Measurements from ENCODE around the gene STRC. TPM values are rescaled to one million over a fixed set of nuclear protein-coding genes. Genes with fewer than 3 reads are reported as not detected.
"Not testable (repeated sequence)": the region's sequence is repeated elsewhere in the genome, so short reads cannot be mapped to it uniquely, and the experiment has no call there.

Gene STRC
- polyA plus RNA-seq (2013): 0.31 and 0.44 TPM in 2 replicates

DNA sequence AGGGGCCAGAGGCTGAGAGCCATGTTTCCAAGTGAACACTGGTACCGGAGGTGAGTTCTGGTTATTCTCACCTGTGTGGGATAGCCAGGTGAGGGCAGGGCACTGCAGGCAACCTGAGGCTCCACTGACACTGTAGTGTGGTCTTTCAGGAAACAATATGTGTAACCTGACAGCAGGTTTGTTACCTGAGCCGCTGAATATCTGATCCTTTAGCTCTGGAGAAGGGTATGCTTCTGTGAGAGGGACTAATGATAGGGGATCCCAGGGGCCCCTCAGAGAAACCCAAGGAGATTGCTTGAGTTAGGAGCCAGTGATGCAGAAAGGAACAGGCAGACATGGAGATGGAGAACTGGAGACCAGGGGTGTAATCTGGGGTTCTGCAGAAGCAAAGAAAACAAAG, at the start of gene STRC:
Gene STRC (minus strand): TSS at position 101 of the 400 bp plus-strand sequence. CDS start 78 bp downstream, at position 23.
- not testable (repeated sequence) for H2BK120ac ChIP-seq (ENCODE audit: insufficient read depth, low read length, poor library complexity); H3K4me3 ChIP-seq (ENCODE audit: low read depth, low read length); H4K91ac ChIP-seq (ENCODE audit: low read depth, low read length); H3K9ac ChIP-seq (ENCODE audit: low read length); H3K9me3 ChIP-seq (ENCODE audit: insufficient read depth, low read depth, low read length); DNase-seq; H4K8ac ChIP-seq (ENCODE audit: low read depth, low read length); H4K12ac ChIP-seq (ENCODE audit: low read depth, low read length); H2AK5ac ChIP-seq (ENCODE audit: low read length); H3K36me3 ChIP-seq (ENCODE audit: control insufficient read depth in 1 of 2, insufficient read depth in 2 of 2, low read length in 2 of 2); H2AFZ ChIP-seq (ENCODE audit: insufficient read depth, low read length, poor library complexity); H2BK12ac ChIP-seq (ENCODE audit: low read length); H3K79me2 ChIP-seq (ENCODE audit: control insufficient read depth, insufficient read depth, low read length, poor library complexity); H3K4ac ChIP-seq (ENCODE audit: low read depth, low read length); H3K14ac ChIP-seq (ENCODE audit: low read length); H3K23ac ChIP-seq (ENCODE audit: low read length); H2BK5ac ChIP-seq (ENCODE audit: low read depth, low read length, poor library complexity); H3K4me1 ChIP-seq (ENCODE audit: control insufficient read depth in 1 of 2, insufficient read depth in 2 of 2, low read length in 2 of 2); H3K79me1 ChIP-seq (ENCODE audit: low read length); H3K18ac ChIP-seq (ENCODE audit: low read length); H3K27me3 ChIP-seq (ENCODE audit: insufficient read depth, low read length); H3K27ac ChIP-seq (ENCODE audit: low read depth, low read length); H3K4me2 ChIP-seq (ENCODE audit: low read length)
- WGBS (ENCODE audit: extremely low coverage, insufficient coverage, insufficient read length): no CpG with 5 or more reads among the region's 2 CpGs

DNA sequence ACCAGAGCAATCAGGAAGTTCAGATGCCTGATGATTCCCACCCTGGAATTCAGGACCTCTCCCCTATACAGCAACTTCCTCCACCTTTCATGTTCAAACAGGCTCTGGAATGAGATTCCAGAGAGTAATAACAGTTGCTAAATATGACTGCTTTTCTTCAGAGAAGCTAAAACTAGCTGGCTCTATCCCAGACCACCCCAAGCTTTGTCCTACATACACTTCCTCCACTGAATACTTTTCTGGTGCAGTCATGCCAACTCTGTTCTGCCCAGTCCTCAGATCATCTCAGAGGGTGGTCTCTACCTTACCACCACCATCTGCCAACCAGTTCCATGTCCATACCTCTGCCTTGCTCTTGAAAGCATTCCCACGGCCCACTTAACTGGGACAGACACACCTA, 47.6 kb upstream of the STRC start:
- not testable (repeated sequence) for H3K18ac ChIP-seq (ENCODE audit: low read length); H3K23ac ChIP-seq (ENCODE audit: low read length); H2AK5ac ChIP-seq (ENCODE audit: low read length); H3K4ac ChIP-seq (ENCODE audit: low read depth, low read length); H3K36me3 ChIP-seq (ENCODE audit: control insufficient read depth in 1 of 2, insufficient read depth in 2 of 2, low read length in 2 of 2); H4K8ac ChIP-seq (ENCODE audit: low read depth, low read length); H3K27ac ChIP-seq (ENCODE audit: low read depth, low read length); DNase-seq; H2BK120ac ChIP-seq (ENCODE audit: insufficient read depth, low read length, poor library complexity); H4K91ac ChIP-seq (ENCODE audit: low read depth, low read length); H3K9ac ChIP-seq (ENCODE audit: low read length); H3K9me3 ChIP-seq (ENCODE audit: insufficient read depth, low read depth, low read length); H3K27me3 ChIP-seq (ENCODE audit: insufficient read depth, low read length); H2AFZ ChIP-seq (ENCODE audit: insufficient read depth, low read length, poor library complexity); H3K14ac ChIP-seq (ENCODE audit: low read length); H3K4me2 ChIP-seq (ENCODE audit: low read length); H3K4me1 ChIP-seq (ENCODE audit: control insufficient read depth in 1 of 2, insufficient read depth in 2 of 2, low read length in 2 of 2); H2BK5ac ChIP-seq (ENCODE audit: low read depth, low read length, poor library complexity); H3K79me2 ChIP-seq (ENCODE audit: control insufficient read depth, insufficient read depth, low read length, poor library complexity); H2BK12ac ChIP-seq (ENCODE audit: low read length); H4K12ac ChIP-seq (ENCODE audit: low read depth, low read length); H3K4me3 ChIP-seq (ENCODE audit: low read depth, low read length); H3K79me1 ChIP-seq (ENCODE audit: low read length)
- no CpG with 5 or more reads among the region's 1 CpG for WGBS (ENCODE audit: extremely low coverage, insufficient coverage, insufficient read length)

DNA sequence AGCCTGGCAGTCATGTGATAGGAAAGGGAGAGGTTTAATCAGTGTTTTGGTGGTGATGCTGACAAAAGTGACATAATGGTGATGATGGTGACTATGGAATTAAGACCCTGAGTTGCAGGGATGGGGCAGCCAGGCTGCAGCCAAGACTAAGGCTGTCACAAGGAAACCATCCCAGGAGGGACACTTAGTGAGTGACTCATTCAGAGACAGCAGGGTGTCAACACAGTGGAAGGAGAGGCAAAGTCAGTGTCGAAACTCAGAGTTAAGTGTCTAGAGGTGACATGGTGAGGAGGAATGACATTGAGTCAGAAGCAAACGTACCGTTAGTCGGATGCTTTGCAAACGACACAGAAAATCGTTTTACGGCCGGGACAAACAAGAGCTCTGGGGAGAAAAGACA, 44.7 kb upstream of the STRC start:
- not testable (repeated sequence) for H2AK5ac ChIP-seq (ENCODE audit: low read length); H3K79me1 ChIP-seq (ENCODE audit: low read length); H3K27me3 ChIP-seq (ENCODE audit: insufficient read depth, low read length); H3K9ac ChIP-seq (ENCODE audit: low read length); H2BK120ac ChIP-seq (ENCODE audit: insufficient read depth, low read length, poor library complexity); H3K79me2 ChIP-seq (ENCODE audit: control insufficient read depth, insufficient read depth, low read length, poor library complexity); H3K4me1 ChIP-seq (ENCODE audit: control insufficient read depth in 1 of 2, insufficient read depth in 2 of 2, low read length in 2 of 2); H4K91ac ChIP-seq (ENCODE audit: low read depth, low read length); H4K8ac ChIP-seq (ENCODE audit: low read depth, low read length); H2AFZ ChIP-seq (ENCODE audit: insufficient read depth, low read length, poor library complexity); H3K4ac ChIP-seq (ENCODE audit: low read depth, low read length); H3K36me3 ChIP-seq (ENCODE audit: control insufficient read depth in 1 of 2, insufficient read depth in 2 of 2, low read length in 2 of 2); H2BK12ac ChIP-seq (ENCODE audit: low read length); H3K14ac ChIP-seq (ENCODE audit: low read length); H3K9me3 ChIP-seq (ENCODE audit: insufficient read depth, low read depth, low read length); H4K12ac ChIP-seq (ENCODE audit: low read depth, low read length); H3K18ac ChIP-seq (ENCODE audit: low read length); H2BK5ac ChIP-seq (ENCODE audit: low read depth, low read length, poor library complexity); H3K27ac ChIP-seq (ENCODE audit: low read depth, low read length); H3K4me3 ChIP-seq (ENCODE audit: low read depth, low read length); DNase-seq; H3K23ac ChIP-seq (ENCODE audit: low read length); H3K4me2 ChIP-seq (ENCODE audit: low read length)
- WGBS (ENCODE audit: extremely low coverage, insufficient coverage, insufficient read length): no CpG with 5 or more reads among the region's 8 CpGs

DNA sequence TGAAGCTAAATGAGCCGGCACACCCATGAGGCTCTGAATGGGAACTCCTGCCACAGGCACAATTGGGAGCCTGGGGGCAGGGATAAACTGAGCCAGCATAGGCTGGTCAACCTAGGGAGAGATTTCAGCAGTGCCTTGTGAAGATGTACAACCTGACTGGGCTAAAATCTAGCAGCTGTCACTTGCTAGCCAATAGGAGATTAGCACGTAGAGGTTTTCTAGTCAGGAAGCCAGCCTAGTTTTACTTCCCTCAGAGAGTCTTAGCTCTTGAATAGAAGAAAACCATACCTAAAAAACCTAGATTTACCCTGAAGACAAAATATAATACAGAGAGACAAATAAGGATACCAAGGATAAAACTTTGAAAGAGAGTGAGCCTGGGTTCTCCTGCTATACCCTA, 43.7 kb upstream of the STRC start:
- not testable (repeated sequence) for H2BK120ac ChIP-seq (ENCODE audit: insufficient read depth, low read length, poor library complexity)

More for the DNA sequence above, 43.7 kb upstream of the STRC start:
- not testable (repeated sequence) for H3K27me3 ChIP-seq (ENCODE audit: insufficient read depth, low read length); H3K4me3 ChIP-seq (ENCODE audit: low read depth, low read length); H2BK5ac ChIP-seq (ENCODE audit: low read depth, low read length, poor library complexity); DNase-seq; H2AFZ ChIP-seq (ENCODE audit: insufficient read depth, low read length, poor library complexity); H3K14ac ChIP-seq (ENCODE audit: low read length); H3K36me3 ChIP-seq (ENCODE audit: control insufficient read depth in 1 of 2, insufficient read depth in 2 of 2, low read length in 2 of 2); H3K27ac ChIP-seq (ENCODE audit: low read depth, low read length); H4K8ac ChIP-seq (ENCODE audit: low read depth, low read length); H2AK5ac ChIP-seq (ENCODE audit: low read length); H3K9ac ChIP-seq (ENCODE audit: low read length); H4K12ac ChIP-seq (ENCODE audit: low read depth, low read length); H2BK12ac ChIP-seq (ENCODE audit: low read length); H3K4me1 ChIP-seq (ENCODE audit: control insufficient read depth in 1 of 2, insufficient read depth in 2 of 2, low read length in 2 of 2); H3K9me3 ChIP-seq (ENCODE audit: insufficient read depth, low read depth, low read length); H3K23ac ChIP-seq (ENCODE audit: low read length); H3K79me1 ChIP-seq (ENCODE audit: low read length); H3K4ac ChIP-seq (ENCODE audit: low read depth, low read length); H3K18ac ChIP-seq (ENCODE audit: low read length); H4K91ac ChIP-seq (ENCODE audit: low read depth, low read length); H3K79me2 ChIP-seq (ENCODE audit: control insufficient read depth, insufficient read depth, low read length, poor library complexity); H3K4me2 ChIP-seq (ENCODE audit: low read length)
- no CpG with 5 or more reads among the region's 2 CpGs for WGBS (ENCODE audit: extremely low coverage, insufficient coverage, insufficient read length)
